Type B pancreatic cell (in vitro differentiated cells): Measurements from ENCODE around the gene GIMAP6. TPM values are rescaled to one million over a fixed set of nuclear protein-coding genes. Genes with fewer than 3 reads are reported as not detected.

Experiments used
- DNase-seq: peaks from one replicate; pipeline ENCODE4 v3.0.0; 2021; ENCODE audit warnings: mixed read lengths; ENCODE audit not compliant: unreplicated experiment; ENCODE audit errors: extremely low spot score
- H3K27ac Mint-ChIP-seq: 2 replicates; pipeline ENCODE4 v1.8.0; 2021; ENCODE audit warnings: mild to moderate bottlenecking, mixed read lengths
- H3K27me3 Mint-ChIP-seq: 2 replicates; pipeline ENCODE4 v1.8.0; 2021; ENCODE audit warnings: mixed read lengths
- H3K36me3 Mint-ChIP-seq: 2 replicates; pipeline ENCODE4 v1.8.0; 2021; ENCODE audit warnings: mixed read lengths
- H3K4me1 Mint-ChIP-seq: one replicate; pipeline ENCODE4 v1.8.0; 2021; ENCODE audit warnings: mixed read lengths; ENCODE audit not compliant: unreplicated experiment
- H3K4me3 Mint-ChIP-seq: 2 replicates; pipeline ENCODE4 v1.8.0; 2021; ENCODE audit warnings: mild to moderate bottlenecking, mixed read lengths
- H3K9me3 Mint-ChIP-seq: 2 replicates; pipeline ENCODE4 v1.8.0; 2021; ENCODE audit warnings: mixed read lengths
- total RNA-seq: library from RNA; stranded (reverse); gene quantifications from 2 replicates; pipeline ENCODE4 v1.2.1, GENCODE V29; 2021; ENCODE audit warnings: low replicate concordance
- TF ChIP-seq, protein P1 (sequence below): fragments of 200-600 bp; sonication (generic); conservative IDR thresholded peaks from 2 replicates; pipeline ENCODE4 v1.5.0; 2021; ENCODE audit warnings: antibody characterized with exemption, mild to moderate bottlenecking

Gene GIMAP6
- total RNA-seq, 1 donor from 2014 or later = not detected

DNA sequence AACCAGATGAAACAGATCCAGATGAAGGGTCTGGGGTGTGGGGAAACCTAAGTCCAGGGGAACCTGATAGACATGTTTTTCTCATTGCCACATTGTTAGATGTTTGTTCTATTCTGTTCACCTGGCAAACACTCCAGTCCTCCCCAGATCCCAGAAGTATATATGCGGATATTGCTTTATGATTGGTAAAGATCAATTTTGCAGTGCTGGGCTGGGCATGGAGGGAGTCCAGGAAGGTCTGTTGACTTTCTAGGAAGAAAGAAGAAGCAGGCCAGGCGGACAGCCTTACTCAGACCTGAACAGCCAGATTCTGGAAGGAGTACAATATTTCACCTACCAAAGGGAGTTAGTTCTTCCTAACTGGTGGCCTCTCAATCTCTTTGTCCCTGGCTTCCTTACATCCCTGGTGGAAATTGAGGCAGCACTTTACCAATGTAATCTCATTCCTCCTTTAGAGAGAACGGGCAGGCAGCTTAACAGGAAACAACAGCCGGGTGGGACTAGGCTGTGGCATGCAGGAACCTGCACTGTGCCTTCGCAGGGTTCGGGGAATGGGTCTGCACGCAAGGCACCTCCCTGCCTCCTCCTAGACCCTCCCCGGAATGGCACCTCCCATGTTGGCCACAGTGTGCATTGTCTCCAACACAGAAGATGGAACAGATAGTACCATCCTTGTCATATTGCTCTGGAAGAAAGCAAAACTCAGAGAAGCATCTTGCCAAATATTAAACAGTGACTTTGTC, 930 bp downstream of the GIMAP6 start:
- no peaks in the 10 kb centered on the region for H3K4me1 Mint-ChIP-seq
- H3K27ac Mint-ChIP-seq = no peak overlapping the region
- no peaks in the 10 kb centered on the region for H3K27me3 Mint-ChIP-seq
- TF ChIP-seq, protein P1, sequence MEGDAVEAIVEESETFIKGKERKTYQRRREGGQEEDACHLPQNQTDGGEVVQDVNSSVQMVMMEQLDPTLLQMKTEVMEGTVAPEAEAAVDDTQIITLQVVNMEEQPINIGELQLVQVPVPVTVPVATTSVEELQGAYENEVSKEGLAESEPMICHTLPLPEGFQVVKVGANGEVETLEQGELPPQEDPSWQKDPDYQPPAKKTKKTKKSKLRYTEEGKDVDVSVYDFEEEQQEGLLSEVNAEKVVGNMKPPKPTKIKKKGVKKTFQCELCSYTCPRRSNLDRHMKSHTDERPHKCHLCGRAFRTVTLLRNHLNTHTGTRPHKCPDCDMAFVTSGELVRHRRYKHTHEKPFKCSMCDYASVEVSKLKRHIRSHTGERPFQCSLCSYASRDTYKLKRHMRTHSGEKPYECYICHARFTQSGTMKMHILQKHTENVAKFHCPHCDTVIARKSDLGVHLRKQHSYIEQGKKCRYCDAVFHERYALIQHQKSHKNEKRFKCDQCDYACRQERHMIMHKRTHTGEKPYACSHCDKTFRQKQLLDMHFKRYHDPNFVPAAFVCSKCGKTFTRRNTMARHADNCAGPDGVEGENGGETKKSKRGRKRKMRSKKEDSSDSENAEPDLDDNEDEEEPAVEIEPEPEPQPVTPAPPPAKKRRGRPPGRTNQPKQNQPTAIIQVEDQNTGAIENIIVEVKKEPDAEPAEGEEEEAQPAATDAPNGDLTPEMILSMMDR = no peak
- H3K36me3 Mint-ChIP-seq = no peaks in the 10 kb centered on the region
- no peak for DNase-seq
- H3K4me3 Mint-ChIP-seq = no peak overlapping the region
- no peaks in the 10 kb centered on the region for H3K9me3 Mint-ChIP-seq

DNA sequence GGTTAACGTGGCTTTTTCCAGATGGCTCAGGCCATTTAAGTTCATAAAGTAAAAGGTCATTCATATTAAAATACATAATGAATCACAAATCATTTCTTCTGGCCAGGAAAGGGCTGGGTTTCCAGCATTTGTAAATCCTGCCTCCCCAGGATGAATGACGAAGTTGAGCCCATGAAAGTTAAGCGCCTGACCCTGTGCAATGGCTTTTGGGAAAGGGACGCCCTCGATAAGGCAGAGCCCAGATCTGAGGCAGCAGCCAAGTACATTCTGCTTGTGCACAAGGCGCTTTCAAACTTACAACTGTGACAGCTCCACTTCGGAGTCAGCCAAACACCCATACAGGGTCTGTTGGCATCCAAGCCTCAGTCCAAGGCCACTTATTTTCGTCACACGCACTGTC, 2.8 kb downstream of the GIMAP6 start:
- H3K36me3 Mint-ChIP-seq = no peaks in the 10 kb centered on the region
- H3K27me3 Mint-ChIP-seq = peaks cover 8% of the 10 kb centered on the region
- H3K4me1 Mint-ChIP-seq = no peaks in the 10 kb centered on the region
- no peak for DNase-seq
- H3K9me3 Mint-ChIP-seq = no peaks in the 10 kb centered on the region
- H3K4me3 Mint-ChIP-seq = no peak overlapping the region
- no peak overlapping the region for H3K27ac Mint-ChIP-seq
- TF ChIP-seq, protein P1 = no peak

DNA sequence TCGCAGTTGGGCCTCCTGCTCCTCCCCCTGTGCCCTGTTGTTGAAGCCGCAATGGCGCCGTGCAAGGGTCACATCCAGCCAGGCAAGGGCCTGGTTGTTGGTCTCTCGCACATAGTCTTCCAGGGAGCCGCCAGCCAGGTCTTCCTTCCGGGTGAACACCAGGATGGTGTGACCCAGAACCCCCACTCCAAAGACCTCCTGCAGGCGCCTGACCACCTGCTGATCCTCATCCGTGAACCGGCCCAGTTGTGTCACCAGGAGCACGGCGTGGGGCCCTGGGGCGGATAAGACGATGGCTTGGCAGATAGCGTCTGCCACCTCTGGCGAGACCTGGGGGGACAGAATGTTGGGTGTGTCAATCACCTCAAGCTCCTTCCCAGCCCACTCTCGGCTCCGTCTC, 4.2 kb downstream of the GIMAP6 start:
- no peaks in the 10 kb centered on the region for H3K4me1 Mint-ChIP-seq
- H3K4me3 Mint-ChIP-seq = no peak overlapping the region
- no peak overlapping the region for H3K27ac Mint-ChIP-seq
- H3K27me3 Mint-ChIP-seq = peaks cover 11% of the 10 kb centered on the region
- no peak for DNase-seq
- no peaks in the 10 kb centered on the region for H3K36me3 Mint-ChIP-seq
- H3K9me3 Mint-ChIP-seq = no peaks in the 10 kb centered on the region
- TF ChIP-seq, protein P1 = no peak

DNA sequence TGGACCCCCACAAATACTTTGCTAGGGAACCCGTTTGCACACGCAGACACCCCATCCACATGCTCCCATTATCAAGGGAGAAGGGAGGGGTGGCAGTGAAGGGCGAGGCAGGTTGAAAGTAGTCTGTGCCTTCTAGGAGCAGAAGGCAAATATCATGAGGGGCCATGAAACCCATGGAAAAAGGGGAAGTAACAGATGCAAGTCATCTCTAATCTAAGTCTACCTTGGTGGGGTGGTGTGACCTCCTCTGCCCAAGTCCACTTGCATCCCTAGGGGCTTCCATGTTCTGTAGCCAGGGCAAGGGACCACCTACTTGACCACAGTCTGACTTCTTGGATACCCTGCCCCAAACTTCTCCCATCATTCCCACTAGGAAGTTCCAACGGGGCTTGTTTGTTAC, 5.5 kb downstream of the GIMAP6 start:
- TF ChIP-seq, protein P1 = no peak
- H3K27me3 Mint-ChIP-seq = peaks cover 11% of the 10 kb centered on the region
- no peak for DNase-seq
- no peak overlapping the region for H3K4me3 Mint-ChIP-seq
- H3K4me1 Mint-ChIP-seq = no peaks in the 10 kb centered on the region
- no peaks in the 10 kb centered on the region for H3K36me3 Mint-ChIP-seq
- no peak overlapping the region for H3K27ac Mint-ChIP-seq
- H3K9me3 Mint-ChIP-seq = no peaks in the 10 kb centered on the region

DNA sequence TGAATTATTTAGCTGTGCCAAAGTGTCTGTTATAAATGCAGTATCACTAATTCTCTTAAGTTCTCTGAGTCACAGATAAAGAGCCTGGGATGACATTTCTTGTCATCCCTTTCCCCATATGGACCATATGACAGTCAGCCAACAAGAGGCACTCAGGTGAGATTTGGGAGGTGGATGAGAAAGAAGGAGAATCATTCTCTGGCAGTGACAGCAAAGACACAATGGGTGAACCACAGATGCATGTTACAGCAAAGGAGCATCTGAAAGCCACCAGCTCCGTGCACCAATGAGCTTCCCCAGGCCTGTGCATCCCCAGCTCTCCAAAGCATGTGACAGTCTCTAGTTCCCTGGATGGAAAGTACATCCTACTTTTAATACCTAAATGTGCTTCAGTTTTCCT, 10.8 kb downstream of the GIMAP6 start:
- no peak overlapping the region for H3K27ac Mint-ChIP-seq
- DNase-seq = no peak
- no peaks in the 10 kb centered on the region for H3K36me3 Mint-ChIP-seq
- TF ChIP-seq, protein P1 = no peak
- no peaks in the 10 kb centered on the region for H3K4me1 Mint-ChIP-seq
- peaks cover 17% of the 10 kb centered on the region for H3K27me3 Mint-ChIP-seq
- H3K4me3 Mint-ChIP-seq = no peak overlapping the region
- H3K9me3 Mint-ChIP-seq = no peaks in the 10 kb centered on the region
